PC-9 (cell line): ENCODE results near the gene GOT1. TPM values are rescaled to one million over a fixed set of nuclear protein-coding genes. Genes with fewer than 3 reads are reported as not detected.

Experiments used
- Bru-seq: library from RNA; stranded (reverse); fragments of 400-500 nt; gene quantifications from one replicate; lab custom pipeline; 2021; lab: Mats Ljungman, UMichigan
- BruChase-seq, 2 experiments: library from RNA; stranded (reverse); fragments of 400-500 nt; gene quantifications; one replicate each; lab custom pipeline; 2021; lab: Mats Ljungman, UMichigan
- BruUV-seq: library from RNA; stranded (reverse); fragments of 400-500 nt; replicated peaks from 2 replicates; lab custom pipeline; 2021; lab: Mats Ljungman, UMichigan
- CTCF ChIA-PET: fragments of 300-600 bp; sonication (Branson Sonifier 250); formaldehyde crosslinking; loops from one replicate; lab custom pipeline; 2022; ENCODE audit warnings: antibody characterized with exemption; lab: Charles Lee
- POLR2A ChIA-PET: fragments of 300-600 bp; sonication (Branson Sonifier 250); formaldehyde crosslinking; loops from one replicate; lab custom pipeline; 2022; ENCODE audit warnings: antibody characterized with exemption; ENCODE audit not compliant: unreplicated experiment; lab: Charles Lee
- DNase-seq, 2 experiments: peaks; one replicate each; pipeline versions ENCODE4 v3.0.0 to v3.0.0-alpha.2; 2015 to 2022; ENCODE audit warnings: mixed read lengths in 1 of 2
- H2AFZ ChIP-seq: fragments of 200-600 bp; sonication (generic); 2 replicates; pipeline ENCODE4 v1.8.1; 2017; ENCODE audit warnings: antibody characterized with exemption
- H3F3A ChIP-seq: fragments of 200-600 bp; sonication (generic); 2 replicates; pipeline ENCODE4 v1.8.1; 2017; ENCODE audit warnings: antibody characterized with exemption, mild to moderate bottlenecking, low read depth; ENCODE audit not compliant: insufficient read depth
- H3K27ac ChIP-seq: fragments of 200-600 bp; sonication (generic); 2 replicates; pipeline ENCODE4 v1.6.1; 2016; ENCODE audit warnings: mixed run types
- H3K27me3 ChIP-seq: fragments of 200-600 bp; sonication (generic); 2 replicates; pipeline ENCODE4 v1.6.1; 2016; ENCODE audit warnings: low read depth, mixed run types; ENCODE audit not compliant: insufficient read depth
- H3K36me3 ChIP-seq: fragments of 200-600 bp; sonication (generic); 2 replicates; pipeline ENCODE4 v1.6.1; 2016; ENCODE audit warnings: low read depth, mixed run types
- H3K4me1 ChIP-seq: fragments of 200-600 bp; sonication (generic); replicated peaks from 2 replicates; pipeline ENCODE4 v1.6.1; 2016; ENCODE audit warnings: mixed run types; ENCODE audit not compliant: insufficient read depth
- H3K4me2 ChIP-seq: fragments of 200-600 bp; sonication (generic); 2 replicates; pipeline ENCODE4 v1.6.1; 2017; ENCODE audit warnings: mixed run types
- H3K4me3 ChIP-seq: fragments of 200-600 bp; sonication (generic); 2 replicates; pipeline ENCODE4 v1.6.1; 2016; ENCODE audit warnings: mixed run types
- H3K79me2 ChIP-seq: fragments of 200-600 bp; sonication (generic); 2 replicates; pipeline ENCODE4 v1.6.1; 2017; ENCODE audit warnings: low read depth, mixed run types
- H3K9me2 ChIP-seq: fragments of 200-600 bp; sonication (generic); 2 replicates; pipeline ENCODE4 v1.8.1; 2017; ENCODE audit warnings: mild to moderate bottlenecking; ENCODE audit not compliant: insufficient read depth
- H3K9me3 ChIP-seq: fragments of 200-600 bp; sonication (generic); 2 replicates; pipeline ENCODE4 v1.8.1; 2016; ENCODE audit warnings: low read depth; ENCODE audit not compliant: insufficient read depth
- H4K20me1 ChIP-seq: fragments of 200-600 bp; sonication (generic); 2 replicates; pipeline ENCODE4 v1.8.1; 2017; ENCODE audit not compliant: insufficient read depth
- EZH2 ChIP-seq: fragments of 200-600 bp; sonication (generic); IDR thresholded peaks from 2 replicates; pipeline ENCODE4 v1.8.0; 2017; ENCODE audit warnings: antibody characterized with exemption, low read depth
- intact Hi-C: fragments of 100-400 bp; cut with micrococcal nuclease; formaldehyde crosslinking; loops from one replicate; pipeline ENCODE4 v1.10.0; 2022; ENCODE audit not compliant: unreplicated experiment
- long read RNA-seq: library from polyadenylated mRNA; stranded (forward); transcript quantifications from one replicate; pipeline ENCODE4 v2.0.0, GENCODE V29; 2022
- total RNA-seq: library from RNA; stranded (reverse); gene quantifications from 2 replicates; pipeline ENCODE4 v1.2.3, GENCODE V29; 2021
- TF ChIP-seq, protein P1 (sequence below): fragments of 200-600 bp; sonication (generic); conservative IDR thresholded peaks from 2 replicates; pipeline ENCODE4 v1.6.1; 2017; ENCODE audit warnings: mixed run types, antibody characterized with exemption, mild to moderate bottlenecking, moderate library complexity

Gene GOT1
- 27.5 and 28.6 TPM in 2 replicates for total RNA-seq
- Bru-seq, nascent RNA = percentile 74 among the genes with signal in this experiment
- percentile 57 among the genes with signal in this experiment for BruChase-seq, experiment 1, labeled RNA remaining after a 2-hour chase
- BruChase-seq, experiment 2, labeled RNA remaining after a 6-hour chase = percentile 71 among the genes with signal in this experiment
- long read RNA-seq, transcript GOT1-201 (9 exons, 2,923 nt) = major isoform, 96 of 106 reads
- long read RNA-seq, partial matches to known transcripts = 0 of 106 reads
- long read RNA-seq, other reads (novel, unspliced or antisense) = 9 of 106 reads

GRCh38 chr10:99430451-99431189, at the start of gene GOT1:
GOT1 (minus strand) TSS chr10:99430624; CDS start chr10:99430565, 59 bp downstream.
- CTCF ChIA-PET = no interaction called here
- H3K4me3 ChIP-seq = peak within 1 kb of the TSS; percentile 88
- H3K4me2 ChIP-seq = peak within 1 kb of the TSS; percentile 93
- peaks cover 36% of the 10 kb centered on the region for H3K79me2 ChIP-seq
- H3K27me3 ChIP-seq = no peaks in the 10 kb centered on the region
- H2AFZ ChIP-seq = peak within 1 kb of the TSS; percentile 92
- no peaks in the 10 kb centered on the region for H3K9me2 ChIP-seq
- intact Hi-C loops = loop anchor here (1.0 to 10.0 kb wide), 3 partner anchors 34 to 354 kb away; partner anchors contain the start of genes ABCC2 and SLC25A28
- peaks cover 4% of the 10 kb centered on the region; the same call in 1 of the 2 replicates for H3F3A ChIP-seq
- no TSS peak for BruUV-seq
- no peaks in the 10 kb centered on the region for H4K20me1 ChIP-seq
- H3K27ac ChIP-seq = peak within 1 kb of the TSS; percentile 71
- POLR2A ChIA-PET = interaction anchor here (0.6 to 0.7 kb wide), 3 partner anchors 10 to 36 kb away, joined by 3 to 4 read pairs (median 3); no protein-coding TSS in a partner anchor
- no peaks in the 10 kb centered on the region for H3K36me3 ChIP-seq
- DNase-seq = peak; percentile 88 to 96
- no peaks in the 10 kb centered on the region for H3K9me3 ChIP-seq
- no peaks in the 10 kb centered on the region for H3K4me1 ChIP-seq
- TF ChIP-seq, protein P1, sequence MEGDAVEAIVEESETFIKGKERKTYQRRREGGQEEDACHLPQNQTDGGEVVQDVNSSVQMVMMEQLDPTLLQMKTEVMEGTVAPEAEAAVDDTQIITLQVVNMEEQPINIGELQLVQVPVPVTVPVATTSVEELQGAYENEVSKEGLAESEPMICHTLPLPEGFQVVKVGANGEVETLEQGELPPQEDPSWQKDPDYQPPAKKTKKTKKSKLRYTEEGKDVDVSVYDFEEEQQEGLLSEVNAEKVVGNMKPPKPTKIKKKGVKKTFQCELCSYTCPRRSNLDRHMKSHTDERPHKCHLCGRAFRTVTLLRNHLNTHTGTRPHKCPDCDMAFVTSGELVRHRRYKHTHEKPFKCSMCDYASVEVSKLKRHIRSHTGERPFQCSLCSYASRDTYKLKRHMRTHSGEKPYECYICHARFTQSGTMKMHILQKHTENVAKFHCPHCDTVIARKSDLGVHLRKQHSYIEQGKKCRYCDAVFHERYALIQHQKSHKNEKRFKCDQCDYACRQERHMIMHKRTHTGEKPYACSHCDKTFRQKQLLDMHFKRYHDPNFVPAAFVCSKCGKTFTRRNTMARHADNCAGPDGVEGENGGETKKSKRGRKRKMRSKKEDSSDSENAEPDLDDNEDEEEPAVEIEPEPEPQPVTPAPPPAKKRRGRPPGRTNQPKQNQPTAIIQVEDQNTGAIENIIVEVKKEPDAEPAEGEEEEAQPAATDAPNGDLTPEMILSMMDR = no peak
- TF ChIP-seq EZH2 = no peak

GRCh38 chr10:99470327-99470726, 39.9 kb upstream of the GOT1 start:
- no peaks in the 10 kb centered on the region for H3F3A ChIP-seq
- H3K36me3 ChIP-seq = no peaks in the 10 kb centered on the region
- no peaks in the 10 kb centered on the region for H3K9me3 ChIP-seq
- TF ChIP-seq EZH2 = no peak
- TF ChIP-seq, protein P1 = no peak
- CTCF ChIA-PET = no interaction called here
- no peaks in the 10 kb centered on the region for H3K79me2 ChIP-seq
- H2AFZ ChIP-seq = no peak overlapping the region
- no peak overlapping the region for H3K4me3 ChIP-seq
- intact Hi-C loops = no loop called here
- H3K4me2 ChIP-seq = no peak overlapping the region
- H4K20me1 ChIP-seq = no peaks in the 10 kb centered on the region
- no peaks in the 10 kb centered on the region for H3K9me2 ChIP-seq
- H3K27me3 ChIP-seq = no peaks in the 10 kb centered on the region
- no peak overlapping the region for H3K27ac ChIP-seq
- POLR2A ChIA-PET = no interaction called here
- BruUV-seq = no TSS peak
- no peak for DNase-seq
- no peaks in the 10 kb centered on the region for H3K4me1 ChIP-seq

- H3K4me3 ChIP-seq = no peak overlapping the region
- H3K27me3 ChIP-seq = no peaks in the 10 kb centered on the region
- H3K4me2 ChIP-seq = no peak overlapping the region
- H3K79me2 ChIP-seq = no peaks in the 10 kb centered on the region
- no peaks in the 10 kb centered on the region for H4K20me1 ChIP-seq
- no peak overlapping the region for H3K27ac ChIP-seq
- POLR2A ChIA-PET = no interaction called here
- DNase-seq = peak in 1 of 2 experiments; percentile 12
- H3K9me2 ChIP-seq = no peaks in the 10 kb centered on the region
- H3K9me3 ChIP-seq = no peaks in the 10 kb centered on the region
- no TSS peak for BruUV-seq
- no peaks in the 10 kb centered on the region for H3F3A ChIP-seq
- no peaks in the 10 kb centered on the region for H3K36me3 ChIP-seq
- intact Hi-C loops = no loop called here
- no peaks in the 10 kb centered on the region for H3K4me1 ChIP-seq
- CTCF ChIA-PET = interaction anchor here (1.1 kb wide), 1 partner anchor 32 kb away, joined by 3 read pairs; no protein-coding TSS in a partner anchor
- TF ChIP-seq EZH2 = no peak
- no peak overlapping the region for H2AFZ ChIP-seq
Observed at GRCh38 chr10:99467236-99467999, 37.0 kb upstream of the GOT1 start.
